Limb (tissue), 2 donors: ENCODE data around the gene SPATA16.
"Not testable (repeated sequence)": the region's sequence is repeated elsewhere in the genome, so short reads cannot be mapped to it uniquely, and the experiment has no call there.

Source experiments
- DNase-seq, 2 donors: peaks; one replicate each; pipeline ENCODE4 v3.0.0-alpha.2; 2016; ENCODE audit errors: extremely low spot score in 2 of 2

The SPATA16 gene

GRCh38 chr3:173140986-173141385, at the start of gene SPATA16:
TSS of gene SPATA16 (minus strand) at chr3:173141235. CDS start at chr3:173117731, 23,504 bp downstream.
- no peak for DNase-seq

GRCh38 chr3:173183022-173183421, 42.0 kb upstream of the SPATA16 start:
- DNase-seq, result not testable (repeated sequence)

DNA sequence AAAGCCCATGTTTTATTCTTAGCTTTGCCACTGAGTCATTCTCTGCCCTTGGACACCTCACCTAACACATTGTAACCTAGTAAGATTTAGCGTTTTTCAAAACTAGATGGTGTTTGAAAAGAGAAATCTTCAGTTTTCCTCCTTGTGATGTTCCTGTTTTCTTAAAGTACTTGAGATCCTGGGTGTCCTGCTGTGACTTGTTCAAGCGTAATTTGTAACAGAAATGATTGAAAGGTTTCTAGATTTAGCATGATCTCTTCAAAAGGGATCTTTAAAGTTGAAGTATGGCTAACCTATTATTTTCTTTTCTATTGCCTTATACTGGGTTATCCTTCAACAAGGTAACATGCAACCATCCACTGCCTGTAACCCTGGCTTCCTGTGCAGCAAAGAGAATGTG, 32.6 kb upstream of the SPATA16 start:
- DNase-seq, result no peak

- DNase-seq, result not testable (repeated sequence)
These were observed 18.1 kb upstream of the SPATA16 start for GRCh38 chr3:173159139-173159538.

- not testable (repeated sequence) for DNase-seq
These were observed 15.5 kb upstream of the SPATA16 start for GRCh38 chr3:173156533-173156932.

GRCh38 chr3:173153631-173154030, 12.6 kb upstream of the SPATA16 start:
- no peak for DNase-seq

GRCh38 chr3:173139420-173139819, 1.6 kb downstream of the SPATA16 start:
- no peak for DNase-seq

DNA sequence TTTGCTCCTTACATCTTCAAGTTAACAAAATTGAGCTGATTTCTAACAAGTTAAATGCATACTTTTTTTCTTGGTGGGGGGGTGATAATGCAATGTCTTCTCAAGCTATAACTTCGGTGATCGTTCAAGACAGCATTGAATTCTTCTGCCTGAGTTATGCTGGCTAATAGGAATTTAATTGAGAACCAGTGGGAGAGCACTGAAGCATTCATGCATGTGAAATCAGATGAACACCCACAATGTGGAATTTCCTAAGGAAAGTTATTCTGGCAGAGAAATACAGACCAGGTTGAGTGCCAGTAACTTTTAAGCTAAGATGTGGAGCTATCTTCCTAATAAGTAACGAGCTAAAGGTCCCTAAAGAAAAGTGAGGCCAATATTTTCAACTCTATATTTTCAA, 3.0 kb downstream of the SPATA16 start:
- no peak for DNase-seq

GRCh38 chr3:173135059-173135458, 6.0 kb downstream of the SPATA16 start:
- DNase-seq, result no peak

DNA sequence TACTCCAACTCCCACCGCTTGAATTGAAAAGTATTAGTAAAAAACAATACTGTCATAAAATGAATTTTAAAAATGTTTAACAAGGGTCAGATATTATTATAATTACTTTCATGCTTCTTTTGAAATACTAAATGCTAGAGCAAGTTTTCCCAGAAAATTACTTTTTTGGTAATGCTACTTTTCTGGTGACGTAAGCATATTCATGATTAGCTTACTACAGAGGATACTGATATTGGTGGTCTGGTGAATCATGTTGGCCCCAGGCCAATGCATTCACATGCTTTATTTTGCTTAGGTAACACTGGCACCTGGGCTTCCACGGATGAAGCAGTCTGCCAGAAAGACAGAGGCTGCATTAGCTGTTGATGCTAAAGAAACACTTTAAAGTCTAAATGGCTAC, 12.4 kb downstream of the SPATA16 start:
- no peak for DNase-seq

GRCh38 chr3:173111321-173111720, 29.7 kb downstream of the SPATA16 start:
- DNase-seq, result no peak

DNA sequence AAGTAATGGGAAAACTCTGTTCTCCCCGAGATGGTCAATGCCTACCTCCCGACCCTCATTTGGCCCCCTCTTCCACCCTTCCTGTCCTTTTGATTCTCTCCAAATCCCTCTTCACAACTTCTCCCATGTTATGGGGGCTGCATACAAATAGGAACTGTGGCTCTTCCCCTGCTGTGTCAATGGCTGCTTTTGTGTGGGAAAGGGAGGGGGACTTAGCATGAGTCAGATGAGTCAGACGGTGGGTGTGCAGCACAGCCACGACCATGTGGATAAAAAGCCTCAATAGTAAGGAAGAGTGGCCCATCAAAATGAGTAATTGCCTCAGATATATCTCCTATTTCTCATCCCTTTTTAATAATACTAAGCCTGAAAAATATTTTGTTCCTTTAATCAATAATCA, 31.9 kb downstream of the SPATA16 start:
- DNase-seq, result no peak

- no peak for DNase-seq
These were observed 37.6 kb downstream of the SPATA16 start for GRCh38 chr3:173103469-173103868.

- DNase-seq, result no peak
These were observed 42.1 kb downstream of the SPATA16 start for GRCh38 chr3:173098959-173099358.

GRCh38 chr3:173096994-173097785, 43.8 kb downstream of the SPATA16 start:
- no peak for DNase-seq

DNA sequence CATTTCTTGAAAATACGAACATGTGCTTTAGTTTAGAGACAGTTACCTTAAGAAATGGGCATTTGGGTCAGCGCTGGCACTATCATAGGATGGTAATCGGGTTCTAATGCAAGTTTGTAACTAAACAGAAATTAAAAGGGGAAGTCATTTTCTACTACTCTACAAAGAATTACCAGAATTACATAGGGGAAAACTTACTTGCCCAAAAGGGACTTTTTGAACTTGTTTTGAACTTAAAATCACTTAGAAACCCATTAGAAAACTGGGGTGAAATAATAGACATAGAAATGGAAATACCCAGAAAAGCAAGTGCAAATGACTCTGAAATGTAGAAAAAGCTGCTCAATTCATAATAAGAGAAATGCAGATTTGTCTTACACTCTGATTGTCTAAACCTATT, 44.9 kb downstream of the SPATA16 start:
- no peak for DNase-seq

DNA sequence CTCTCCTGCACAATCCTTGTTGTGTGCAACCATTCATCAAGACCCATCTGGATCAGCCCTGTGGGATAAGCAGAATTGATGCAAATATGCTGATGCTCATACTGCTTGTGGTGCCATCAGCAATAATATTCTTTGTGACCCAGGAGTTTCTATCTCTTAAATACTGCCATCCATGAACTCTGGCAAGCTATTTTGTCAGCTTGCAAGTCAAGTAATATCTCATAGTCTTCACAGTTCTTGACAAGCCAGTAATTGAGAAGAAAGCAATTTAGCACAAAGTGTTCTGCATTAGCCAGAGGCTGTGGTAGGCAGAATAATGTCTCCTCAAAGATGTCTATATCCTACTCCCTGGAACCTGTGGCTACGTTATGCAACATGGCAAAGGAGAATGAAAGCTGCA, 49.0 kb downstream of the SPATA16 start:
- DNase-seq, result no peak

DNA sequence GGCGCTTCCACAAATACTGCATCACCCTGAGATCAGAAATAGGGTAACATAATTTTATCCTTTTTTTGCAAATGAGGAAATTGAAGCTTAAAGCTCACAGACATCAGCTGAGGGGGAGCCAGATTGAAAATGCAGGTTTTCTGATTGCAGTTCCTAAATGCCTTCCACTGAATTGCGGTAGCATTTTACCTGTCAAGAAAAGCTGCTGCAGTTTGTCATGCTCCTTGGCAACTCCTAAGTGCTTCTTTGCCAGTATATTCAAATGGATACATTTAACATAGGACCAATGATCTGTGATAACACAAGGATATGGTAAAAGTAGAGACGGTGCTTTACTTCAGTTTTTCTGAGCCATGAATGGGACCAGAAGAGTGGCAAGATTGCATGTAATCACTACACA, 50.5 kb downstream of the SPATA16 start:
- no peak for DNase-seq

DNA sequence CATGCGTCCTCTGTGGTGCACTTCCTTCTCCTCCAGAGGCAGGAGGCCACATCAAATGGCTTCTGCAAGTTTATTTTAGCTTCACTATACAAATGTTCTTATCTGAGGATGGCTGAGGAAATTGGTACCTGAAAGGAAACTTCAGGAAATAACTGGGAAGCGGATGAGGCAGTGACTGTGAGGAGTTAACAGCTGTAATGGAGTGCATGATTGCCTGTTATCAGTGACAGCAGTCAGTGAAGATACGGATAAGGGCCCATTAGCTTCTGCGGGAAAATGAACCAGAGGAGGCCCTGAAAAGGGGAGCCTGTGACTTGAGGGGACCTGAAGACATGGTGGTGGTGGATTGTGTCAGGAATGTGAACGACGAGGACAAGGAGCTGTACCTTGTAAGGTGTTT, 51.8 kb downstream of the SPATA16 start:
- DNase-seq, result no peak

GRCh38 chr3:173078525-173078924, 62.5 kb downstream of the SPATA16 start:
- no peak for DNase-seq

- DNase-seq, result peak; percentile 48 to 57
These were observed 74.7 kb downstream of the SPATA16 start for GRCh38 chr3:173066044-173067004.

- DNase-seq, result peak in 1 of 2 donors; percentile 19
These were observed 75.5 kb downstream of the SPATA16 start for GRCh38 chr3:173065543-173065981.
